IPS-NIHi11 (cell line): ENCODE data around the gene CSTPP1.

Experiments
- DNase-seq: peaks from one replicate; pipeline ENCODE4 v3.0.0; 2012; ENCODE audit warnings: mixed read lengths, low spot score

CSTPP1 gene

DNA sequence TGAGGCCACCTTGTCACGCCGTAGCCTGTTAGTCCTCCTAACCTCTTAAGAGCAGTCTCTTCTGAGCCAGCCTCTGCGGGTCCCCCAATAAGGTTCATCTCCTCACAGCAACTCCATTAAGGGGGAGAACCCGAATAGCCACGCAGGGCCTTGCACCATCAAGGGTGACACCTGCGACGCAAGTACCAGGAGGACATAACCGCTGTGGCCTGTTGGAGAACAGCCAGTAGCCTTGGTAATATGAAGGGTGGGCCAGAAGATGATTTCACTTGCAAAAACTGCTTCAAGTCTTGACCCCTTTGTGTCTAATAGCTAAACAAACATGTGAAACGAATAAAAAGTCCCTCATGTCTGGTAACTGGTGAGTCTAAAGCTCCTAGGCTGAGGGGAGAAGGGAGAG lies 225.3 kb downstream of the CSTPP1 start:
- no peak for DNase-seq

DNA sequence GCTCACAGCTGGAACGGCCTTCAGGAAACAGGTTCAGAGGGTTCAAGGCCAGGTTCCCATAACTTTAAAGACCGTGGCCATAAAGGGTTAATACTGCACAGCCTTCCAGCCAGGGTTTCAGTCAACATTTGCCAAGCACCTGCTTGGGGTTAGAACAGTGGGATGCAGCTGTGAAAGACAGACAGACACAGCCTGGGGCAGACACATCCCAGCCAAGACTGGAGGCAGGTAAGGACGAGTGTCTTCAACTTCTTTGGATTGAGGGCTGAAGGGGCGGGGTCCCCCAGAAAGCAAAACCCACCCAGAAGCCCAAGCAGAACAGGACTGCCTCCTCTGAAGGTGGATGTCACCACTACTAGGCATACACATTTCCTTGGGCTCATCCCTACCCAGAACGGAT lies 225.9 kb downstream of the CSTPP1 start:
- DNase-seq = no peak

DNA sequence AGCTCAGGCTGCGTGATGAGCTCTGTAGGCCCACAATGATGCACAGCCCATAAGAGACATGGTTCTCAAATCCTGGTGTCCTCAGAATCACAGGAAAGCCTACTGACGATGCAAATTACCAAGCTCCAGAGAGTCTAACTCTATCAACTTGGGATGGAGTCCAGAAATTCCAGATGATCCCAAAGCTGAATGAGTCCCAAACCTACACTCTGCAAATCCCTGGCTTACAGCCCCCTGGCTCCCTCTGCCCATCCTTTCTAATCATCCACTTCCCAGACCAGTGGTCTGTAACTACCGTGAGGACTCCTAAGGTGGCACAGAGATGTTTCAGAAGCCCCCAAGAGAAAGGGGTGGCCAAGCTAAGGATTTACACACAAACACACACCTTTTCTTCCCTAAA lies 226.6 kb downstream of the CSTPP1 start:
- no peak for DNase-seq

DNA sequence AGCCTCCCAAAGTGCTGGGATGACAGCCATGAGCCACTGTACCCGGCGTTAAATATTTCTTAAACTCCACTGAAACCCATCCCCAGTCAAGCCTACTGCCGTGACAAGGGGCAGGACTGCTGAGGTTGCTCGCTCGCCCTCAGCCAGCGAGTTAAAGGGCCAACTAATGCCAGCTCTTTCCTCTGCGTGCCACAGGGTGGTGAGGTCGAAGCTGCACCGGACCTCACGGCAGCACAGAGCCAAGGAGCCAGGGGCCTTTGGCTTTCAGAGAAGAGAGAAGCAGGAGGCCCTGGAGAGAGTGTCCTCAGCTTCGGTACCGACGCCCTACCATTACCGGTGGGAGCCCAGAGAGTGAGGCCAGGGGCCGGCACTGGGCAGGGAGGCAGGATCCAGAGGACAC lies 227.3 kb downstream of the CSTPP1 start:
- DNase-seq = no peak

DNA sequence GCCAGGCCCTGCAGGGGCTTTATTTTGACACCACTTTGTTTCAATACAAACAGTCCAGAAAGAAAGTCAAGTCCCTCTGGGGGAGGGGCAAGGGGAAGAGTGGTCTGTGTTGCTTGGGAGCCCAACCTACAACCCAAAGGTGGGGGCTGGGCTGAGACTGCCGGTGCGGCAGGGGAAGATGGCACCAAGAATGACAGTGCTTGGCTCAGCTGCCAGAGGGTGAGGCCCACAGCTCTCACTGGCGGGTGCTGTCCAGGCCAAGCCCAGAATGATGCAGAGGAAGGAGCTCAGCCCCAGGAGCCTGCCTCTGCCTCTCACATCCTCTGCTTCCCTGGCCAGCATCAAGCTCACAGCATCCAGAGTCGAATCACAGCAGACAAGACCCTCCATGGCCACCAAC lies 227.8 kb downstream of the CSTPP1 start:
- no peak for DNase-seq

DNA sequence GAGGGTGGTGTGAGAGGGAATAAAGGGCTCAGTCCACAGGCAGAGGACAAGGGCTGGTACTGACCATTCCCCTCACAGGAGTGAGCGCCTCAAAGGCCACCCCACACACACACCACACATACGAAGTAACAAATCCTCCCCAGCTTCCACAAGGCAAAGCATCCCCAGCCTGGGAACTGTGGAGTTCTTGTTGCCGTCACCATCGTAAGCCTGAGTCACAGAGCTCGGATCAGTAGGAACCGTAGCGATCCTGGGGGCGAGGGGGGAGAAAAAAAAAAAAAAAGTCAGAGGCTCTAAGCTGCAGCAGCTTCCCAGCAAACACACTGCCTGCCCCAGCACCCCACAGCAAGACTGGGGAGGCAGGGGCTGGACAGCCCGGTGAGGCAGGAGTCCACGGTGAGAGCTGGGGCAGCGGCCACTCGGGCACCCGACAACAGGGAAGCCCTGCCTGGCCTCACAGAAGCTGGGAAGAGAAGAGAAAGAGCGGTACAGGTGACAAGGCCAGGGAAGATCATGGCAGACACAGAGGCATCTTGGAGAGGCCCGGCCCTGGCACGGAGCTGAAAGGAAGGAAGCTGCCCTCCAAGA lies 228.8 kb downstream of the CSTPP1 start:
- no peak for DNase-seq

DNA sequence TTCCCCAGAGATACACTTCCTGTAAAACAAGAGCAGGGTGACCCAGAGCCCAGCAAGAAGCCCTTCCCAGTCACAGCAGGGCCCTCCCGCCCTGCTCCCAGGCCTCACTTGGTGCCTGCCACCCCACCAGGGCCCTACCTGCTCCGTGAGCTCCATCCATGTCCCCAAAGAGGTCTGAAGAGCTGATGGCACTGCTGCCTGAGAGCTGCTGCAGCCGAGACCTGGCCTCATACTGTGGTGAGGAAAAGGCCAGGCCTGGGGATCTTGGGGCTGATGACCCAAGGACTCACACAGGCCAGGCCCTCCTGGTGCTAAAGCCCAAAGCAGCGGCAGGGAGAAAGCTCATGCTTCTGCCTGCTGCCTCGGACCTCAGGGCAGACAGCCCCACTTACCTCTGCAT lies 229.8 kb downstream of the CSTPP1 start:
- no peak for DNase-seq

DNA sequence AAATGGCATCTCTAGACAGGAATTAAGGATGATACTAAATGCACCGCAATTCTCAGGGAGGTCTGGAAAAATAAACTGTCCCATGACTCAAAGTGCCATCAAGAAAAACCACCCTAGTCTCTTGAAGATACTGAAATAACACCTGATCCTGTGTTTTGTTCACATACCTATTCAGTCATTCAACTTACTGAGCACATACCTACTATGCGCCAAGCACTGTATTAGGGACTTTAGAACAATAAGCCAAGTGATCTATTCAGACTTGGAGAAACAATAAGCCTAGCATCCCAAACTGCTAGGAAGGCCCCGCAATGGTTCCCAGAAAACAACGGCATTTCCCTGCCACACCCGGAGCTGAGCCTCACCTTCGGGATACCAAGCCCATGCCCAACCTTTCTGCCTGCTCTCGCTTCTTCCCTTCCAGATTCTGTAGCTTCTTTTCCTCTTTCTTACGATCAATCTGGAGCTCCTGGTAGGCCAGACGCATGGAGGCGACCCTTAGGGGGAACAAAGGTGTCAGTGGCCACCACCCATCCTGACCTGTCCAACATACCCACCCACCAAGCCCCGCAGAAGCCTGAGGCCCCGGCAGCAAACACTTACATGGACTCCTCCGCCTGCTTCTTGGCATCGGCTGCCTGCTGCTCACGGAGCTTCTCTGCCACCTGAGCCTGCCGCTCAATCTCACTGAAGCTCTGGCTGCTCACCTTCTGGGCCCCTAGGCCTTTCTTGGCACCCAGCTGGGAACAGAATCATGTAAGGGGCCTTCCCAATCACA lies 234.7 kb downstream of the CSTPP1 start:
- no peak for DNase-seq

DNA sequence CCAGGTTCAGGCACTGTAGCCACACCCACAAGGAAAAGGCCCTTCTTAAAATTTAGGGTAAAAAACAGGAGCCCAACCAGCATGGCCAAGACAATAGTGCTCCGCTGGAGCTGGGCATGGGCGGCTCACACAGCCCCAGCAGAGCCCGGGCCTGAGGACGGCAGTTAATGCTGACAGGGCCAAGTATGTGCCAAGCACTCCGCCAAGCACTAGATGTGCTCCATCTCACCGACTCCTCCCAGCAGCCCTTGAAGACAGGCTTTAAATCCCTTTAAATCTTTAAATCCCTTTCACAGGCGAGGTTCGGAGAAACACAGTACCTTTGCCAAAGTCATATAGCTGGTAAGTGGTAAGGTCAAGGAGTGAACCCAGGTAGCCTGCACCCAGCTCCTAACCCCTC lies 235.3 kb downstream of the CSTPP1 start:
- DNase-seq = no peak

DNA sequence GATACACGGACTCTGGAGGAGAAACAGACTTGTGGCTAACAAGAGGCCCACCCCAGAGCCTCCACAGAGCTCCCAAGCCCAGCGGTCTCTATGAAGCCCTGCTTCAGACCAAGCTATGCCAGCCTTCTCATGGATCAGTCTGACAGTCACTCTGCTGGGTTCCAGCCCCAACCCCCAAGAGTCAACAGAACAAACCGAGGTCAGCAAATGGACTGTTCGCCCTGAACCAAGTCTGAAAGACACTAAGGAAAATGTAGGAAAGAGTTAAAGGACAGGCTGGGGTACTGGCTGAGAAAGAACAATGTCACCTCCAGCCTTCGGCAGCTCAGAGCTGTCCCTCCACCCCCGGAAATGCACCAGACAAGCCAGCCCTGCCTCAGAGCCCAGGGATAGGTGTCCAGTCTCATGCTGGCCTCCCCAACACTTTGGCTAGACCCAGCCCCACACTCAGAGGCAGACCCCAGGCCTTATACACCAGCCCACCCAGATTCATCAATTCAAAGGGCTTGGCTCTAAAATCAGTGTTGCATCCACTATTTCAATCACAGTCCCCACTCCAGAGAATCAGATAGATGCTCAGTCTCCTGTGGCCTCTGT lies 236.3 kb downstream of the CSTPP1 start:
- no peak for DNase-seq

DNA sequence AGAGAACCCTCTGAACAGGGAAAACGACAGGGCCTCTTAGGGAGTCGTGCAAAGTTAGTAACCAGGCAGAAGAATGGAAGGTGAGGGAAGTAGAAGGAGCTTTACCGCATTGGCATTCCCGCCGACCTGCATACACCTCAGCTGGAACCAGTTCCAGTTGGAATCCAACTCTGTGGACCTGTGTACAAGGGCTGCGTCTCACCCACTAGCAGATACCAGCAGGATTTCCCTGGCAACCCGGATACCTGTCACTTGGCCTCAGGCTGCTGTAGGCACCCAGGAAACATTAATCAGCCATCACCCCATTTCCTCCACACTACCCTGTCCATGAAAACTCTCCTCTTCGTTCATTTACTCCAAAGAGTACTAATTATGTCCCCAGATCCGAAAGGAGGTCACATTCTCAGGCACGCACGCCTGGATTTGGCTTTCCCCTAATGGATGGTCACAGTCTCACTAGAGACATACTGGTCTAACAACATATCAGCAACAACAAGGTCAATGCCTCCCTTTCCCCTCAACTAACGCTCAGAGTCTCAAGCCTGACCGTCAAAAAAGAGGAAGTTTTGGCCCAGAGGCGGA lies 239.3 kb downstream of the CSTPP1 start:
- no peak for DNase-seq

DNA sequence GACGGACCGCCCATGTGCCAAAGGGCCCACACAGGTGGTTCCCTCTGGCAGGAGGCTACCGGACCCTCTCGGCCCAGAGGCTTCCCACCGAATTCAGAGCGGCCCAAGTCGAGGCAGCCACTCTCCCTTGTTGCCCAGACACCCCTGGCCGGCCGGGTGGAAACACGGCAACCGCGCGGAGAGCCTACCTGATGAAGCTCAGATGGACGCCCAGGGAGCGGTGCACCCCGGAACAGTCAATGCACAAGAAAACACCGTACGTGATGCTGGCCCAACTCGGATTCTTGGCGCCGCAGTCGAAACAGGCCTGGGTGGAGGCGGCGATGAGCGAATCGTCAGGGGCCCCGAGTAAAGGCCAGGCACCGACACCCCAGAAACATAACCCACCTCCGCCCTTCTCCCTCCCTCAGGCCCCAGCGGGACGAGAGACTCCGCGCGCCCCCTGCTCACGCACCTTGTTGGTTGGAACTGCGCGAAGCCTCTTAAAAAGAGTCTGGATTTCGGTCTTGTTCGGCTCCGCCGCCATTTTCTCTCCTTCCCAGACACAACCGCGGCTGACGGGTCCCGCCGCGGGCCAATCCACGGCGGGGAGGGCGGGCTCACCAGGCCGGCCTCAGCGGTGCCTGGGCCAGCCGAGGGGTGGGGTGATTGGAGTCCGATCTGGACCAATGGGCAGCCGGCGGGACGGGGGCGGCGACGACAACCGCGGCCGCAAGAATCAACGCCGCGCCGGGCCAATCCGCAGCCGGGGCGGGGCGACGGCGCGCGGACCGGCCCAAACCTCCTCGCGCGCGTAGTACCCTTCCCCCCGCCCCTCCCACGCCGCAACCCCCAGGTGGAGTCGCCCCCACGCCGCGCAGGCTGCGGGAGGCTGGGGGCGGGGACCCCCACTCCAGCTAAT lies 240.0 kb downstream of the CSTPP1 start, which contains the start of gene ARFGAP2:
ARFGAP2 (minus strand) TSS at position 552 of the 901 bp plus-strand sequence; CDS start at position 526, 26 bp downstream.
- DNase-seq = peak; percentile 100

DNA sequence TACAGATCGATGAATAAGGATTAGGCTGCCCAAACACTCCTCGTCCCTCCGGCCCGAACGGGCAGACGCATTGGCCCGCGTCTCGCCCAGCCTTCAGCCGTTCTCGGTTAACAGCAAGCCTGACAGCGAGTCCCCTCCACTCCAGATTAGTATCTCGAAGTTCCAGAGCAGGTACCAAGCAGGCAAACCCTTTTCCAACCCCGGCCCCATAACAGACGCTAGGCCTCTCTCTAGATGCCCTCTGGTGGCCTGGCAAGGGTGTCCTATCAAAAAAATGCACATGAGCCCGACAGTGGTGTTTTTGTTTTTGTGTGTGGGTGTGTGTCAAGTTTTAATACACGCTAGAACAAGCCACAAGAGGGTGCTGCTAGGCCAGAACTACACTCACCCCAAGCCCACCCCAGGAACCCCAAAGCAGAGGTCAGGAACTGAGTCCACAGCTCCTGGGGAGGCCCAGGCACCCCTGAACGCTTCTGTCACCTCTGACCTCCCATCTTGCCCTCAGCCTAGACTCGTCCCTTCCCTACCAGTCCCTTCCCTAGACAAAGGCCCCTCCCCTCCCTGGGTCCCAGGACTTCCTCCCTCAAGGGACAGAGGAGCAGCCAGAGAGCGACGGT lies 240.8 kb downstream of the CSTPP1 start:
- DNase-seq = peak; percentile 43

DNA sequence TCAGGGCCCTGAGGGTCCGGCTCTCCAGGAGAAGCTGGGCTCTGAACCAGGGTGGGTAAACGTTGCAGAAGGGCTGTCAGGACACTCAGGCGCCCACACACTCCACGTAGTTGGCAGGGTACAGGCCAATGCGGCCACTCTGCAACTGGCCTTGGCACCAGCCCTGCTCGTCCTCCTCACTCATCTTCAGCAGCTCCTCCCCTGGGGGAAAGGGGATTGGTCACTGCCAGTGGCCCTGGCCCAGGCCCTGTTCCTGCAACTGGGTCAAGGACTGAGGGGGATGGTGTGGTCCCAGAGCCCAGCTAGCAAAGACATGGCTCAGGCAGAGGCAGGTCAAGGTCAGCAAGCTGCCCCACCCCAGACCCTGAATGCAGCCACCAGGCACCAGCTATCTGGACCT lies 241.3 kb downstream of the CSTPP1 start:
- DNase-seq = no peak

DNA sequence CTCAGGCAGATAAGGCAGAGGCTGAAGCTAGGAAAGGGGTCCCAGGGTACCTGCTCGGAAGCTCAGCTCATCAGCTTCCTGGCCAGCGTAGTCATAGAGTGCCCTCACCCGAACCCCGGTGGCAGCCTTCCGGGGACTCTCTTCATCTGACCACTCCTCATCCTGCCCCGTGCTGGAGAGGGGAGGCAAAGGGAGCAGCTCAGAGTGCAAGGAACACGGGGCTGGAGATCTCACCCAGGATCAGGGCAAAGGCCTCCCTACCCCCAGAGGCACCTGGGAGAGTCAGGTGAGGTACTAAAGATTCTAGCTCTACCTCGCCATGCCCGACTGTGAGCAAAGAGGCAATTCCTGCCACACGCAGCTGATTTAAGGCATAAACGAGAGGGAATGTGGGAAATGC lies 241.8 kb downstream of the CSTPP1 start:
- DNase-seq = no peak

DNA sequence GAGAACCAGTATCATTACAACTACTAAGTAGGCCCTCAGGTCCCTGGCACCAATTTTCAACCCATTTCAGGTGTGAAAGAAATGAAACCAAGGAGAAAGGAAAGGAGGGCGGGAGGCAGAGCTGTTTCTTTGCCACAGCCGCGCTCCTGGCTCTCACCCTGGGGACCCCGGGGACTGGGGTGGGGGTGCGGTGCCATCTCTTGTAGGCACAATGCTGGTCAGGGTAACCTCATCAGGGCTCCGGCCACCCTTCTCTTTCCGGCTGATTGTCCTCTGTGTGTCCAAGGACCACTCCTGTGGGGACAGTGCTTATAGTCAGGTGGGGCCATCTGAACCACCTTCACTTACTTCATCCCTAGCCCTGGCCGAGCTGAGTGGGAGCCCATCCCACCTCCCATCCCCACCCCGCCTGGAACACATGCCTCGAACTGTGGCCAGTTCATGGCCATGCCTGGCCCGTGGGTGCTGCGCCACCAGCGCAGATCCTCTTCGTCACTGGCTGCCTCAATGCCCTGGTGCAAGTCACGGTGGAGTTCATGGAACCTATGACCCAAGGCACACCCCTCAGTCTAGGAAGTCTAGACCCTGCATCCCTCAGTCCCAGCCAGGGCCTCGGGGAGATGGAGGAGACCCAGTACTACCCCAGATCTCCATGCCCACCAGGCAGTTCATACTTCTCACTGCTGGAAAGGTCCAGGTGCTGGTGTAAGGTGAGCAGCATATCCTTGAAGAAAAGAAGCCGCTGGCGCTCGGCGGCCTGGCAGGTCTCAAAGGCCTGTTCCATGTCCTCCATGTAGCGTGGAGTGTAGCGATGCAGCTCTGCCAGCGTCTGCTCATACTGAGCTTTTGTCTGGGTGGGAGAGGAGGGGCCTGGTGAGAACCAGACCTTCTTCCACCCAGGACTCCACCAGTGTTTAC lies 242.4 kb downstream of the CSTPP1 start:
- no peak for DNase-seq

DNA sequence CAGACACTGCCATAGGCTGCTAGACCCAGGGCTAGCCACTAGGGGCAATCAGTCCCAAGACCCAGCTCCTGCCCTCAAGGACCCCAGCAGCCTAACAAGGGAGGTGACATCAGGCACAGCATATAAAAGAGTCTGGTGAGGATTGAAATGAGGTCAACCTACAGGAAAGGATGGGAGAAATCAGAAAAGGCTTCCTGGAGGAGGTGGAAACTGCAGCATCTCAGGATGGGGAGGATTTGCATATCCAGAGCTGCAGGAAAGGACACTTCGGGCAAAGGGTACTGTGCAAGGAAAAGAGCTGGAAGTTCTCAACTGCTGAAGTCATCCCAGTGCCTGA lies 243.1 kb downstream of the CSTPP1 start:
- DNase-seq = peak; percentile 51

DNA sequence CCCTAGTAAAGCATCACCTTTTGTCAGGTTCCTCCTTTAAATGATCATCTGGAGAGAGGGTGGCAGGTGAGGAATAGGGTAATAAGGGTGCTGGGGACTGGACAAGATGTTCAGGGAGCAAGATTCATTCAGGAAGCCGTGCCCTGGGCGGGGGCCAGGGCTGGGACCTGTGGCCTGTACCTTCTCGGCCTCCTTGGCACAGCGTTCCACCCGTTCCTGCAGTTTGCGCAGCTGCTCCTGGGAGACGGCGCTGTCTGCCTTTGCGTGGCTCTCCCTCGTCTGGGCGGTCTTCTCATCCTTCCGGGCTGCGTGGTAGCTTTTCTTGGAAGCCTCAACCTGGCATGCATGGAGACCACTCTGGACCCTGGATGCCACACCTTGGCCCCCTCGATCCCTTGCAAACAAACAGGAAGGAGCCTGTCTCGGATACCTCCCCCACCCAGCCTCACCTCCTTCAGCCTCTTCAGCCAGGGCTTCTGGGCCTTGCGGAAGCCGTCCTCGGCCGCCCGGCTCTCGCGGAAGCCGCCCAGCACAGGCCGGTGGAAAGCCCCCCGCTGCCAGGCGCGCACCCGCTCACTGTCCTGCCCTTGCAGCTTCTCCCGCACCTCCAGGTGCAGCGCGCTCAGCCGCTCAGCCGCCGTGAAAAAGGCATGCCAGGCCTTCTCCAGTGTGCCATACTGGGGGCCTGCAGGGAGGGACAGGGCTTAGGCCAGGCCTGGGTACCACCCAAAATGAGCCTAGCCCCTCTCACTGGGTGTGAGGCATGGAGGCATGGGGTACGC lies 243.6 kb downstream of the CSTPP1 start:
- DNase-seq = no peak

DNA sequence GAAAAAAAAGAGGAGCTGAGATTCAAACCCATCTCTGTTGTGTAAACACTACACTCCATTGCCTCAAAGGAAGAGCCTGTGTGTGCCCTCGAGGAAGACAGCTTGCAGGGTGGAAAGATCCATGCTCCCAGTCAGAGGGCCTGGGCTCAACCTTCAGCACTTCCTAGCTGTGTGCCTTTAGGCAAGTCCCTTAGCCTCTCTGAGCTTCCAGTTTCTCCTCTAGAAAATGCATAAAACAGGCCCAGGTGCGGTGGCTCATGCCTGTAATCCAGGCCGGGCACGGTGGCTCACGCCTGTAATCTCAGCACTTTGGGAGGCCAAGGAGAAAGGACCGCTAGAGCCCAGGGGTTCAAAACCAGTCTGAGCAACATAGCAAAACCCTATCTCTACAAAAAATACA lies 244.7 kb downstream of the CSTPP1 start:
- DNase-seq = no peak

DNA sequence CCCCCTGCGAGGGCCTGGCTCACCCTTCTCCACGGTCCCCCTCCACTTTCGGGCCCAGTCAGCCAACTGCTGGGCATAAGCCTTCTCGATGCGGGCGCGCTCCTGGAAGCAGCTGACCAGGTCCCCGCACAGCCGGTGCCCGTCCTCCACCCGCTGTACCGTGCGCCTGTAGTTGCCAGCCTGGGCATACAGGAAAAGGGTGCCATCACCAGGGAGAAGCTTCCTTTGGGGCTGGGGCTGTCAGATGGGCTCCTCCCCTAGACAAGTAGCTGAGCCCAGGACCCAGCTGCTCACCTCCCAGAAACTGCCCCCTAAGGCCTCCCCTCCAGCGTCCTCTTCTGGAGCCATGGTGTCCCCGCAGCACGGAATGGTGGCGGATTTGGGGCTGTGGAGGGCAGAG lies 245.8 kb downstream of the CSTPP1 start:
- no peak for DNase-seq
